ENCODE measurements around the gene MRPS18A.

DNA sequence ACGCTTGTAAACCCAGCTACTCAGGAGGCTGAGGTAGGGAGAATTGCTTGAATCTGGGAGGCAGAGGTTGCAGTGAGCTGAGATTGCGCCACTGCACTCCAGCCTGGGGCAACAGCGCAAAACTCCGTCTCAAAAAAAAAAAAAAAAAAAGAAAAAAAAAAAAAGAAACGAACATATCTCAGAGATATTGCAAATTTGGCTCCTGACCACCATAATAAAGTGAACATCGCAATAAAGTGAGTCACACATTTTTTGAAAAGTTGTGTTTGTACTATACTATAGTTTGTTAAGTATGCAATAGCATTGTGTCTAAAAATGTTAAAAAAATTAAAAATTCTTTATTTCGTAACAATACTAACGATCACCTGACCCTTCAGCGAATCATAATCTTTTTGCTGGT lies 29.4 kb downstream of the MRPS18A start:
- TF ChIP-seq, protein P1, sequence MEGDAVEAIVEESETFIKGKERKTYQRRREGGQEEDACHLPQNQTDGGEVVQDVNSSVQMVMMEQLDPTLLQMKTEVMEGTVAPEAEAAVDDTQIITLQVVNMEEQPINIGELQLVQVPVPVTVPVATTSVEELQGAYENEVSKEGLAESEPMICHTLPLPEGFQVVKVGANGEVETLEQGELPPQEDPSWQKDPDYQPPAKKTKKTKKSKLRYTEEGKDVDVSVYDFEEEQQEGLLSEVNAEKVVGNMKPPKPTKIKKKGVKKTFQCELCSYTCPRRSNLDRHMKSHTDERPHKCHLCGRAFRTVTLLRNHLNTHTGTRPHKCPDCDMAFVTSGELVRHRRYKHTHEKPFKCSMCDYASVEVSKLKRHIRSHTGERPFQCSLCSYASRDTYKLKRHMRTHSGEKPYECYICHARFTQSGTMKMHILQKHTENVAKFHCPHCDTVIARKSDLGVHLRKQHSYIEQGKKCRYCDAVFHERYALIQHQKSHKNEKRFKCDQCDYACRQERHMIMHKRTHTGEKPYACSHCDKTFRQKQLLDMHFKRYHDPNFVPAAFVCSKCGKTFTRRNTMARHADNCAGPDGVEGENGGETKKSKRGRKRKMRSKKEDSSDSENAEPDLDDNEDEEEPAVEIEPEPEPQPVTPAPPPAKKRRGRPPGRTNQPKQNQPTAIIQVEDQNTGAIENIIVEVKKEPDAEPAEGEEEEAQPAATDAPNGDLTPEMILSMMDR (IDR thresholded peaks at IDR 0.05), result no peak
- TF ChIP-seq POLR2A (IDR thresholded peaks at IDR 0.05), result no peak
